ENCODE results near the gene JAK3. TPM values are rescaled to one million over a fixed set of nuclear protein-coding genes. Genes with fewer than 3 reads are reported as not detected.

Gene JAK3
- total and polyA plus RNA-seq, 2 of the 8 experiments (the other 6 are each of a cell fraction or from before 2014, with no cell fraction given) = 4.0 to 4.7 TPM

GRCh38 chr19:17843908-17844490 is 3.8 kb downstream of the JAK3 start (continued):
- no peak for TF ChIP-seq CHD7 (IDR thresholded peaks at IDR 0.05; ENCODE audit: insufficient replicate concordance, low read length)
- TF ChIP-seq TCF12 (IDR thresholded peaks at IDR 0.05; ENCODE audit: low read depth, low read length) = no peak
- TF ChIP-seq POLR2A (IDR thresholded peaks at IDR 0.05; ENCODE audit: control extremely low read depth in 1 of 2, low read depth in 2 of 2, low read length in 2 of 2) = no peak
- TF ChIP-seq GTF2F1 (IDR thresholded peaks at IDR 0.05; ENCODE audit: borderline replicate concordance, low read depth, low read length) = no peak
- TF ChIP-seq, protein P1, sequence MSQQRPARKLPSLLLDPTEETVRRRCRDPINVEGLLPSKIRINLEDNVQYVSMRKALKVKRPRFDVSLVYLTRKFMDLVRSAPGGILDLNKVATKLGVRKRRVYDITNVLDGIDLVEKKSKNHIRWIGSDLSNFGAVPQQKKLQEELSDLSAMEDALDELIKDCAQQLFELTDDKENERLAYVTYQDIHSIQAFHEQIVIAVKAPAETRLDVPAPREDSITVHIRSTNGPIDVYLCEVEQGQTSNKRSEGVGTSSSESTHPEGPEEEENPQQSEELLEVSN (IDR thresholded peaks at IDR 0.05) = no peak
- TF ChIP-seq KDM1A (IDR thresholded peaks at IDR 0.05; ENCODE audit: borderline replicate concordance, low read length) = no peak

Measured in H1 (cell line).